ENCODE results near the gene STEAP3. TPM values are rescaled to one million over a fixed set of nuclear protein-coding genes. Genes with fewer than 3 reads are reported as not detected.

STEAP3 gene
- total and polyA plus RNA-seq, 2 donors (not counting 3 experiments of a cell fraction or from before 2014, with no cell fraction given) = 8.6 to 17.4 TPM

DNA sequence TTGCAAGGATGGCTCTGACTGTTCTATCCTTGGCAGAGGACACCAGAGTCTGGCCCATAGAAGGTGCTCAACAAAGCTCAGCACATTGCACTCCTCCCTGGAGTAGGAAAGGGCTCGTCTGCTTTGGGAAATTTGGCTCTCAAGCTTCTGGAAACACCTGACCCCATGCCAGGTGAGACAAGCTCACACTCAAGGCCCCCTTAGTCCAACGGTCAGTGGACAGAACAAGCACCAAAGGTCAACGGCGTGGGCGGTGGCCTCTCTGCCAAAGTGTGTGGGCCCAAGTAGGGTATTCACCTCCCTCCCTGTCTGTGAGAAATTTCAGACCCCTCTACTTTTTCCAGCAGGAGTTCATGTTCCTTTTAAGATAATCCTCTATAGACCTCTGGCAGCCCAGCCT, 2.0 kb upstream of the STEAP3 start:
- POLR2A ChIA-PET = no interaction called here
- no peak for TF ChIP-seq GATA2 (IDR thresholded peaks at IDR 0.05; ENCODE audit: insufficient read depth, insufficient read length, low read depth, low read length)
- no peak for TF ChIP-seq POLR2AphosphoS5 (IDR thresholded peaks at IDR 0.05; ENCODE audit: insufficient read depth, low read depth, low read length)
- TF ChIP-seq JUN (IDR thresholded peaks at IDR 0.05; ENCODE audit: borderline replicate concordance, insufficient read depth, insufficient read length, low read depth) = no peak
- no peaks in the 10 kb centered on the region for H3K36me3 ChIP-seq (ENCODE audit: control insufficient read depth in 2 of 2, extremely low read depth in 1 of 2, insufficient read depth in 2 of 2, low read length in 2 of 2)
- no peak overlapping the region for H3K9ac ChIP-seq (replicated peaks; ENCODE audit: extremely low read depth, insufficient read depth, low read length)
- peaks cover 10% of the 10 kb centered on the region for H3K79me2 ChIP-seq (ENCODE audit: control insufficient read depth, insufficient read depth, low read length)
- intact Hi-C loops (cut with micrococcal nuclease) (loop anchor here (2.0 kb wide), 2 partner anchors 31 to 145 kb away; partner anchors contain the start of genes C2orf76 and DBI), dilution Hi-C loops (cut with MboI; ENCODE audit: extremely low pct_ligation_motif_present, low sequenced_read_pairs) (no loop called here)
- DNase-seq (ENCODE audit: low read depth, low spot score) (no peak), FAIRE-seq (no peak)
- H3K9me3 ChIP-seq (replicated peaks; ENCODE audit: control insufficient read depth, insufficient read depth, low read length) = no peaks in the 10 kb centered on the region
- H4K20me1 ChIP-seq (replicated peaks; ENCODE audit: control insufficient read depth, extremely low read depth, insufficient read depth, low read length) = no peaks in the 10 kb centered on the region
- no peak overlapping the region for H2AFZ ChIP-seq (ENCODE audit: low read depth, low read length)
- no TSS peak for BruUV-seq (replicated peaks)
- H3K9me1 ChIP-seq (replicated peaks; ENCODE audit: control insufficient read depth, extremely low read depth, insufficient read depth, low read length) = no peaks in the 10 kb centered on the region
- no peak overlapping the region for H3K4me3 ChIP-seq (replicated peaks in 1 of 3; ENCODE audit: insufficient read depth in 1 of 3, low read depth in 1 of 3, low read length in 3 of 3)
- no peak overlapping the region for H3K4me2 ChIP-seq (ENCODE audit: insufficient read depth, low read length)
- H3K27me3 ChIP-seq (ENCODE audit: control insufficient read depth in 2 of 2, insufficient read depth in 2 of 2, low read length in 2 of 2) = no peaks in the 10 kb centered on the region
- peaks cover 8% of the 10 kb centered on the region for H3K4me1 ChIP-seq (ENCODE audit: control insufficient read depth, extremely low read depth, insufficient read depth, low read length)
- CTCF ChIA-PET = interaction anchor here (1.0 to 1.8 kb wide), 2 partner anchors 43 to 46 kb away, joined by 3 to 8 read pairs; no protein-coding TSS in a partner anchor
- no peak overlapping the region for H3K27ac ChIP-seq (ENCODE audit: insufficient read depth, low read depth, low read length)

DNA sequence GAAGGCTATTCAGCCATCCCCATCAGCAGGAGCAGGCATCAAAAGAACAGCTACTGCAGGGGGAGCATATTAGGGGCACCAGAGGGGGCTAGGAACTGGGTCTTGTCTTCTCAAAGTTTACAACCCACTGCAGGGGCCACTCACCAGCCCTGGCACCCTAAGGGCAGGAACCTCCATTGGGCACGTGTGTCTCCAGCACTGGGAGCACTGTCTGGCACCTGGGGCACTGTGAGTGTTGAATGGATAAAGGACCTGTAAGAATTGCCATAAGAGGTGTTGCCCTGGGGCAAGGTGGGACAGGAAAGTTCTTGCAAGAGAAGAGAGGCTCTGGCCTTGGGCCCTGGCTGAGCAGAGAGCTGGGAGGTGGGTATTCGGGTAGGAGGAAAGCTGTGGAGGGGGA, 1.4 kb upstream of the STEAP3 start:
- Histone ChIP-seq H3K9me3 (replicated peaks; ENCODE audit: control insufficient read depth, insufficient read depth, low read length) (no peaks in the 10 kb centered on the region), H2AFZ (ENCODE audit: low read depth, low read length) (no peak overlapping the region), H3K4me2 (ENCODE audit: insufficient read depth, low read length) (no peak overlapping the region), H4K20me1 (replicated peaks; ENCODE audit: control insufficient read depth, extremely low read depth, insufficient read depth, low read length) (no peaks in the 10 kb centered on the region), H3K4me3 (replicated peaks in 1 of 3; ENCODE audit: insufficient read depth in 1 of 3, low read depth in 1 of 3, low read length in 3 of 3) (no peak overlapping the region), H3K79me2 (ENCODE audit: control insufficient read depth, insufficient read depth, low read length) (peaks cover 11% of the 10 kb centered on the region), H3K27me3 (ENCODE audit: control insufficient read depth in 2 of 2, insufficient read depth in 2 of 2, low read length in 2 of 2) (no peaks in the 10 kb centered on the region), H3K9ac (replicated peaks; ENCODE audit: extremely low read depth, insufficient read depth, low read length) (no peak overlapping the region), H3K9me1 (replicated peaks; ENCODE audit: control insufficient read depth, extremely low read depth, insufficient read depth, low read length) (no peaks in the 10 kb centered on the region), H3K36me3 (ENCODE audit: control insufficient read depth in 2 of 2, extremely low read depth in 1 of 2, insufficient read depth in 2 of 2, low read length in 2 of 2) (no peaks in the 10 kb centered on the region), H3K4me1 (ENCODE audit: control insufficient read depth, extremely low read depth, insufficient read depth, low read length) (peaks cover 8% of the 10 kb centered on the region), H3K27ac (ENCODE audit: insufficient read depth, low read depth, low read length) (no peak overlapping the region)
- DNase-seq (ENCODE audit: low read depth, low spot score) = no peak
- BruUV-seq (replicated peaks) = no TSS peak
- POLR2A ChIA-PET = no interaction called here
- dilution Hi-C loops (cut with MboI; ENCODE audit: extremely low pct_ligation_motif_present, low sequenced_read_pairs) = no loop called here
- CTCF ChIA-PET = interaction anchor here (1.4 kb wide), 1 partner anchor 12 kb away, joined by 4 read pairs; no protein-coding TSS in a partner anchor
- FAIRE-seq = no peak
- intact Hi-C loops (cut with micrococcal nuclease) = loop anchor here (2.0 kb wide), 2 partner anchors 31 to 145 kb away; partner anchors contain the start of genes C2orf76 and DBI
- no peak for TF ChIP-seq MYC (IDR thresholded peaks at IDR 0.05; ENCODE audit: low read depth, low read length)
- TF ChIP-seq POLR2A (IDR thresholded peaks at IDR 0.05; ENCODE audit: low read depth, low read length) = no peak
- no peak for TF ChIP-seq POLR2AphosphoS5 (IDR thresholded peaks at IDR 0.05; ENCODE audit: insufficient read depth, low read depth, low read length)
- TF ChIP-seq, protein P1, sequence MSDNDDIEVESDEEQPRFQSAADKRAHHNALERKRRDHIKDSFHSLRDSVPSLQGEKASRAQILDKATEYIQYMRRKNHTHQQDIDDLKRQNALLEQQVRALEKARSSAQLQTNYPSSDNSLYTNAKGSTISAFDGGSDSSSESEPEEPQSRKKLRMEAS (IDR thresholded peaks at IDR 0.05; ENCODE audit: insufficient read depth, insufficient read length) = no peak
- TF ChIP-seq JUN (IDR thresholded peaks at IDR 0.05; ENCODE audit: borderline replicate concordance, insufficient read depth, insufficient read length, low read depth) = no peak
- TF ChIP-seq GATA2 (IDR thresholded peaks at IDR 0.05; ENCODE audit: insufficient read depth, insufficient read length, low read depth, low read length) = no peak
- no peak for TF ChIP-seq EZH2 (IDR thresholded peaks at IDR 0.05; ENCODE audit: borderline replicate concordance, low read depth, low read length, severe bottlenecking)
- no peak for TF ChIP-seq FOS (IDR thresholded peaks at IDR 0.05; ENCODE audit: borderline replicate concordance, insufficient read depth, low read length)
- TF ChIP-seq, protein P2, sequence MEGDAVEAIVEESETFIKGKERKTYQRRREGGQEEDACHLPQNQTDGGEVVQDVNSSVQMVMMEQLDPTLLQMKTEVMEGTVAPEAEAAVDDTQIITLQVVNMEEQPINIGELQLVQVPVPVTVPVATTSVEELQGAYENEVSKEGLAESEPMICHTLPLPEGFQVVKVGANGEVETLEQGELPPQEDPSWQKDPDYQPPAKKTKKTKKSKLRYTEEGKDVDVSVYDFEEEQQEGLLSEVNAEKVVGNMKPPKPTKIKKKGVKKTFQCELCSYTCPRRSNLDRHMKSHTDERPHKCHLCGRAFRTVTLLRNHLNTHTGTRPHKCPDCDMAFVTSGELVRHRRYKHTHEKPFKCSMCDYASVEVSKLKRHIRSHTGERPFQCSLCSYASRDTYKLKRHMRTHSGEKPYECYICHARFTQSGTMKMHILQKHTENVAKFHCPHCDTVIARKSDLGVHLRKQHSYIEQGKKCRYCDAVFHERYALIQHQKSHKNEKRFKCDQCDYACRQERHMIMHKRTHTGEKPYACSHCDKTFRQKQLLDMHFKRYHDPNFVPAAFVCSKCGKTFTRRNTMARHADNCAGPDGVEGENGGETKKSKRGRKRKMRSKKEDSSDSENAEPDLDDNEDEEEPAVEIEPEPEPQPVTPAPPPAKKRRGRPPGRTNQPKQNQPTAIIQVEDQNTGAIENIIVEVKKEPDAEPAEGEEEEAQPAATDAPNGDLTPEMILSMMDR (IDR thresholded peaks at IDR 0.05; ENCODE audit: extremely low read depth in 1 of 2, insufficient read depth in 1 of 2, low read depth in 1 of 2, low read length in 2 of 2) = no peak
